BE2C (cell line): ENCODE measurements around the gene CES1.

Experiments used
- DNase-seq: peaks from one replicate; pipeline ENCODE4 v3.0.0-alpha.2; 2020
- H3K27me3 ChIP-seq: fragments of 250-450 bp; sonication (Bioruptor Pico); 2 replicates; pipeline ENCODE4 v1.5.1; 2020; ENCODE audit warnings: mild to moderate bottlenecking
- H3K36me3 ChIP-seq: fragments of 250-450 bp; sonication (Bioruptor Pico); 2 replicates; pipeline ENCODE4 v1.5.1; 2020; ENCODE audit warnings: mild to moderate bottlenecking
- H3K4me1 ChIP-seq: fragments of 250-450 bp; sonication (Bioruptor Pico); 2 replicates; pipeline ENCODE4 v1.5.1; 2020
- H3K4me3 ChIP-seq: 2 replicates; pipeline ENCODE4 v1.5.1; 2011; ENCODE audit warnings: low read depth, low read length
- H3K9me3 ChIP-seq: fragments of 250-450 bp; sonication (Bioruptor Pico); 2 replicates; pipeline ENCODE4 v1.5.1; 2020
- TF ChIP-seq, protein P1 (sequence below): IDR thresholded peaks from 2 replicates; pipeline ENCODE4 v1.5.1; 2012; ENCODE audit warnings: mild to moderate bottlenecking, low read depth, low read length

Gene CES1

DNA sequence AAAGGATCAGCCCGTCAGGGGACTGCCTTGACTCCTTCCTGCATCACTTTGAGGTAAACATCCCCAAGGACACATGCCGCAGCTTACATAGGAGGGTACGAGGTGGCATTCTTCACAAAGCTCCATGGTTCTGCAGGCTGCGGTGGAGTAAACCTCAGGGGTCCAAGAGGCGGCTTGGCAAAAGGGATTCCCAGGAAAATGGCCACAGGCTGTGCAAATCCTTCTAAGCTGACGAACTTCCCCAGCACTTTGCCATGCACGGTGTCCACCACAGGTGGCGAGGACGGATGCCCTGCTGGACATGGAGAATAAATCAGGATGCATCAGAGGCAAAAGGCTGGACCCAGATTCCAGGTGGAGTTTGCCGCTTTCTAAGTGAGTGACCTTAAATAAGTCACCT lies 4.2 kb downstream of the CES1 start:
- no peak overlapping the region for H3K4me3 ChIP-seq
- no peaks in the 10 kb centered on the region for H3K9me3 ChIP-seq
- no peaks in the 10 kb centered on the region for H3K4me1 ChIP-seq
- H3K27me3 ChIP-seq = no peaks in the 10 kb centered on the region
- no peak for DNase-seq
- no peaks in the 10 kb centered on the region for H3K36me3 ChIP-seq
- TF ChIP-seq, protein P1, sequence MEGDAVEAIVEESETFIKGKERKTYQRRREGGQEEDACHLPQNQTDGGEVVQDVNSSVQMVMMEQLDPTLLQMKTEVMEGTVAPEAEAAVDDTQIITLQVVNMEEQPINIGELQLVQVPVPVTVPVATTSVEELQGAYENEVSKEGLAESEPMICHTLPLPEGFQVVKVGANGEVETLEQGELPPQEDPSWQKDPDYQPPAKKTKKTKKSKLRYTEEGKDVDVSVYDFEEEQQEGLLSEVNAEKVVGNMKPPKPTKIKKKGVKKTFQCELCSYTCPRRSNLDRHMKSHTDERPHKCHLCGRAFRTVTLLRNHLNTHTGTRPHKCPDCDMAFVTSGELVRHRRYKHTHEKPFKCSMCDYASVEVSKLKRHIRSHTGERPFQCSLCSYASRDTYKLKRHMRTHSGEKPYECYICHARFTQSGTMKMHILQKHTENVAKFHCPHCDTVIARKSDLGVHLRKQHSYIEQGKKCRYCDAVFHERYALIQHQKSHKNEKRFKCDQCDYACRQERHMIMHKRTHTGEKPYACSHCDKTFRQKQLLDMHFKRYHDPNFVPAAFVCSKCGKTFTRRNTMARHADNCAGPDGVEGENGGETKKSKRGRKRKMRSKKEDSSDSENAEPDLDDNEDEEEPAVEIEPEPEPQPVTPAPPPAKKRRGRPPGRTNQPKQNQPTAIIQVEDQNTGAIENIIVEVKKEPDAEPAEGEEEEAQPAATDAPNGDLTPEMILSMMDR = no peak

DNA sequence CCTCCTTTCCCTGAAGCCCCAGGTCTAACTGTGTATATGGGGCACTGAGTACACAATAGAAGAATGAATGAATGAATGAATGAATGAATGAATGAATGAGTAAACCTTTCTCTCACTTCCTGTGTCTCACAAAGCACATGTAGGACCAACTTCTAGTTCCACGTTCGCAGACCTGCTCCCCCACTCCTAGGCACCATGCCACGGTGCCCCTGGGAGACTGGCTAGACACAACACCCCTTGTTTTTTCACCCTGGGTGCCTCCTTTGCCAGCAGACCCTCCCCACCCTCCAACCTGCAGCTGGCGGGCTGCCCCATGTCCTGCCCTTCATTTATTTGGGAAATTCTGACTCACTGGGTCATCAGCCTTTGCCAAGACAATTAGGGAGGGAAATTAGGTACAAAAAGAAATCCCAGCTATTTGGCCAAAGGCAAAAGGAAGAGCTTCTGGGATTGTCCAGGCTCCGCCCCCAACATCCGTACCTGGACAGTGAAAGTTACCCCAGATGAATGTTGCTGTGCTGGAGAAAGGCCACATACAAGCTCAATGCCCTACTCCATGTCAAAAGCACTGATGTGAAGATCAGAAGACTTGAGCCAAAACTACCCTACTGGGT lies 7.7 kb downstream of the CES1 start:
- no peak for DNase-seq
- no peaks in the 10 kb centered on the region for H3K4me1 ChIP-seq
- H3K4me3 ChIP-seq = no peak overlapping the region
- TF ChIP-seq, protein P1 = no peak
- H3K36me3 ChIP-seq = no peaks in the 10 kb centered on the region
- H3K27me3 ChIP-seq = no peaks in the 10 kb centered on the region
- H3K9me3 ChIP-seq = no peaks in the 10 kb centered on the region

DNA sequence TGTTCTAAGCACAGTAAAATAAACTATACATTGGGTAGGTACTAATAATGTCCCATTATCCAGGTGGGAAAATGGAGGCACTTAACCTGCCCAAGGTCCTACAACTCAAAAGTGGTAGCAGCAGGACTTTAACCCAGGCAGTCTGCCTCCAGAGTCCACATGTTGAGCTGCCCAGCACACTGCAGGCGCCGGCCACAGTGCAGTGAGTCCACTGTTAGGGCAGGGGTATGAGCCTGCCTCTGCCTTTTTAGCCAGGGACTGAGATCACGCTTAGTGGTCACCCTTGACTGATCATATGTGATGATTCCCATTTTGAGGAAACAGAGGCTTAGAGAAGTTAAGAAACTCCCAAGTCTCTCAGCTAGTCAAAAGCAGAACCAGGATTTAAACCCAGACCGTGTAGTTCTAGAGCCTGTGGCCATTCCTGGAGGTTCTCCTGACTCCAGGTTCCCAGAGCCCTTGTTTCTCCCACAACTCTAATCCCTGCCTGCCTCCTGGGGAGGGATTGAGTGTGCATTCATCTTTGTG lies 8.4 kb downstream of the CES1 start:
- DNase-seq = no peak
- Histone ChIP-seq H3K4me3 (no peak overlapping the region), H3K27me3 (no peaks in the 10 kb centered on the region; the same call in 1 of the 2 replicates), H3K9me3 (no peaks in the 10 kb centered on the region), H3K4me1 (no peaks in the 10 kb centered on the region), H3K36me3 (no peaks in the 10 kb centered on the region)
- TF ChIP-seq, protein P1 = no peak

DNA sequence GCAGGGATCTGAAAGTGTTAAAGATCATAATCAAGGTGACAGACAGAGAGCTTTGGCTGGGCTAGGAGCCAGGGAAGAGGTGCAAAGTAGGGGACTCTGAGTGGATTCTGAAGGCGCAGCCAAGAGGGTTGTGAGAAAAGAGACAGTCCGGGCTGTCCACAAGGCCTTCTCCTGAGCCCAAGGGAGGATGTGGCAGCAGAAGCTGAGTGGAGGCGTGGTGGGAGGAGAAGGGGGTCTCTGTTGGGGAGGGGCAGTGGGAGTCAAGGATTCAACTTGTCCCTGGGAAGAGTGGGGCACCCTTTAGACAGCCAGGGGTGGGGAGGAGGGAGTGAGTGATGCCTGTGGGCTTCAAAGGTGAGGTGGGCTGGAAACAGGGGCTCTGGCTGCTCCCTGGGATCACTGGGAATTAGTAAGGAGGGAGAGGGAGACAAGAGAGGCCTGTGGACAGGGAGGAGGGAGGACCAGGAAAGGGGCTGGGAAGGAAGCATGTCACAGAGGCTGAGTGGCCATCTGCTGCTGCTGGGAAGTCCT lies 10.6 kb downstream of the CES1 start:
- no peaks in the 10 kb centered on the region for H3K4me1 ChIP-seq
- H3K36me3 ChIP-seq = no peaks in the 10 kb centered on the region
- H3K27me3 ChIP-seq = peaks cover 12% of the 10 kb centered on the region
- TF ChIP-seq, protein P1 = no peak
- H3K9me3 ChIP-seq = no peaks in the 10 kb centered on the region
- no peak overlapping the region for H3K4me3 ChIP-seq
- no peak for DNase-seq

DNA sequence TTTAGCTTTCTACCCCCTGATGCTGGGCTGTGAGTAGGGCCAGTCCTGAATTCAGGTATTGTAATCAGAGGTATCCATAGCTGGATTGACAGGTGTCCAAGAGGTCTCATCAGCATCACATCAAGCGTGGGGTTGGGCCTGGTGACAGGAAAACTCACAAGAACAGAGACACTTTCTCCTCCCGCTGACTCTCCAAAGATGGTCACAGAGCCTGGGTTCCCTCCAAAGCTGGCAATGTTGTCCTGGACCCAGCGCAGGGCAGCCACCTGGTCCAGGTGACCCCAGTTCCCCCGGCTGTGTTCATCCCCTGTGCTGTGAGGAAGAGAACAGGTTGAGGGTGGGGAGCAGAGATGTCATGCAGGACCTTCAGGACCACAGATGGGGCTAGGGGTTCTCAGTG lies 11.7 kb downstream of the CES1 start:
- TF ChIP-seq, protein P1 = no peak

DNA sequence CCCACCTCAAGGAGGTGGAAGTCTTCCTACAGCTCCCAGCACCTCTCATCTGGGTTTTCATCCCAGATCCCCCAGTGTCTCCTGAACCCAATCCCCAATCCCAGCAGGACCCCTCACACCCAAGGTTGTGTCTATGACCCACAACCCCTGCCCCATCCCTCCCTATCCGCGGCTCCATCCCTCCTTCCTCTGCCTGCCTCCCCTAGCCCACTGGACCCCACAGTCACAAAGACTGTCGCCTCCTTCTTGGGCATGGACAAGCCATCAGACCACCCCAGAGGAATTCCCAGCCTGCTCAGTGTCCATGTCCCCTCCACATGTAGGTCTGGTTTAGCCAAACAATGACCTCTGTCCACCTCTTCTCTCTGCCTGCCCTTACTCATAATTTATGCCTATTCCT lies 12.3 kb downstream of the CES1 start:
- Histone ChIP-seq H3K27me3 (peaks cover 16% of the 10 kb centered on the region), H3K9me3 (no peaks in the 10 kb centered on the region), H3K36me3 (no peaks in the 10 kb centered on the region), H3K4me3 (no peak overlapping the region), H3K4me1 (no peaks in the 10 kb centered on the region)
- TF ChIP-seq, protein P1 = no peak
- DNase-seq = no peak

More for the DNA sequence above, 11.7 kb downstream of the CES1 start:
- no peak for DNase-seq
- Histone ChIP-seq H3K4me3 (no peak overlapping the region), H3K4me1 (no peaks in the 10 kb centered on the region), H3K9me3 (no peaks in the 10 kb centered on the region), H3K36me3 (no peaks in the 10 kb centered on the region), H3K27me3 (peaks cover 16% of the 10 kb centered on the region)
